Subcutaneous abdominal adipose tissue (tissue), 5 donors: Measurements from ENCODE around the gene TESK2.
"Not testable (repeated sequence)": the region's sequence is repeated elsewhere in the genome, so short reads cannot be mapped to it uniquely, and the experiment has no call there.

Experiments
- H3K27ac ChIP-seq: one replicate; pipeline ENCODE4 v1.7.0; 2013; ENCODE audit warnings: low read depth, mild to moderate bottlenecking, inconsistent platforms, low read length, moderate library complexity
- H3K27me3 ChIP-seq, 5 donors: one replicate each; pipeline ENCODE4 v1.7.0; 2013; ENCODE audit warnings: low read length in 5 of 5, inconsistent platforms in 1 of 5; ENCODE audit not compliant: control insufficient read depth in 5 of 5, insufficient read depth in 4 of 5
- H3K36me3 ChIP-seq, 5 donors: one replicate each; pipeline ENCODE4 v1.7.0; 2013; ENCODE audit warnings: low read length in 5 of 5; ENCODE audit not compliant: control insufficient read depth in 5 of 5, insufficient read depth in 5 of 5
- H3K4me1 ChIP-seq, 5 donors: one replicate each; pipeline ENCODE4 v1.7.0; 2013; ENCODE audit warnings: low read length in 5 of 5, mild to moderate bottlenecking in 3 of 5, moderate library complexity in 1 of 5; ENCODE audit not compliant: control insufficient read depth in 5 of 5, insufficient read depth in 5 of 5
- H3K4me3 ChIP-seq, 5 donors: one replicate each; pipeline ENCODE4 v1.7.0; 2013; ENCODE audit warnings: low read length in 5 of 5, low read depth in 1 of 5
- H3K9ac ChIP-seq, 5 donors: one replicate each; pipeline ENCODE4 v1.7.0; 2013; ENCODE audit warnings: low read length in 5 of 5, mild to moderate bottlenecking in 4 of 5, moderate library complexity in 3 of 5
- H3K9me3 ChIP-seq, 5 donors: one replicate each; pipeline ENCODE4 v1.7.0; 2013; ENCODE audit warnings: low read length in 5 of 5; ENCODE audit not compliant: control insufficient read depth in 5 of 5
- donor health status: healthy.
- donor health status: healthy.
- donor health status: healthy.
- donor health status: healthy.
- donor health status: healthy.

TESK2 gene

GRCh38 chr1:45492691-45493090 lies 1.7 kb upstream of the TESK2 start:
- no peak overlapping the region for H3K27ac ChIP-seq
- no peak overlapping the region for H3K4me3 ChIP-seq
- no peak overlapping the region for H3K9ac ChIP-seq
- no peaks in the 10 kb centered on the region for H3K27me3 ChIP-seq
- peaks cover 2 to 26% (median 16%) of the 10 kb centered on the region in 5 donors for H3K4me1 ChIP-seq
- no peaks in the 10 kb centered on the region for H3K9me3 ChIP-seq
- no peaks in the 10 kb centered on the region for H3K36me3 ChIP-seq

- H3K4me3 ChIP-seq = peak overlapping the region; percentile 78 to 94 (median 92)
- H3K9ac ChIP-seq = peak overlapping the region in 3 of 5 donors; percentile 3 to 80 (median 5)
- no peak overlapping the region for H3K27ac ChIP-seq
- H3K36me3 ChIP-seq = no peaks in the 10 kb centered on the region
- no peaks in the 10 kb centered on the region for H3K27me3 ChIP-seq
- peaks cover 2 to 26% (median 16%) of the 10 kb centered on the region in 5 donors for H3K4me1 ChIP-seq
- H3K9me3 ChIP-seq = no peaks in the 10 kb centered on the region
Observed at GRCh38 chr1:45491487-45492260, 711 bp upstream of the TESK2 start.

GRCh38 chr1:45490121-45490625 lies 790 bp downstream of the TESK2 start:
- no peaks in the 10 kb centered on the region for H3K36me3 ChIP-seq
- H3K27me3 ChIP-seq = no peaks in the 10 kb centered on the region
- peak overlapping the region; percentile 2 to 88 (median 80) for H3K9ac ChIP-seq
- H3K4me3 ChIP-seq = peak overlapping the region; percentile 76 to 94 (median 92)
- peaks cover 2 to 26% (median 16%) of the 10 kb centered on the region in 5 donors for H3K4me1 ChIP-seq
- H3K9me3 ChIP-seq = no peaks in the 10 kb centered on the region
- peak overlapping the region; percentile 57 for H3K27ac ChIP-seq

GRCh38 chr1:45489379-45489778 lies 1.6 kb downstream of the TESK2 start:
- not testable (repeated sequence) for H3K27me3 ChIP-seq, H3K9me3 ChIP-seq, H3K27ac ChIP-seq, H3K4me3 ChIP-seq, H3K36me3 ChIP-seq, H3K9ac ChIP-seq
- H3K4me1 ChIP-seq = peaks cover 2 to 26% (median 16%) of the 10 kb centered on the region in 5 donors

GRCh38 chr1:45488666-45489377 lies 2.1 kb downstream of the TESK2 start:
- Histone ChIP-seq H3K9ac (no peak overlapping the region), H3K27ac (no peak overlapping the region), H3K4me3 (no peak overlapping the region), H3K4me1 (peaks cover 2 to 26% (median 16%) of the 10 kb centered on the region in 5 donors), H3K36me3 (no peaks in the 10 kb centered on the region), H3K9me3 (no peaks in the 10 kb centered on the region), H3K27me3 (no peaks in the 10 kb centered on the region)

- no peaks in the 10 kb centered on the region for H3K27me3 ChIP-seq
- no peak overlapping the region for H3K27ac ChIP-seq
- H3K9me3 ChIP-seq = no peaks in the 10 kb centered on the region
- no peak overlapping the region for H3K9ac ChIP-seq
- H3K36me3 ChIP-seq = no peaks in the 10 kb centered on the region
- no peak overlapping the region for H3K4me3 ChIP-seq
- peaks cover 0 to 17% (median 9%) of the 10 kb centered on the region in 5 donors for H3K4me1 ChIP-seq
Observed at GRCh38 chr1:45485949-45486348, 5.0 kb downstream of the TESK2 start.

- no peaks in the 10 kb centered on the region for H3K9me3 ChIP-seq
- no peaks in the 10 kb centered on the region for H3K4me1 ChIP-seq
- H3K9ac ChIP-seq = no peak overlapping the region
- H3K27ac ChIP-seq = no peak overlapping the region
- no peaks in the 10 kb centered on the region for H3K36me3 ChIP-seq
- no peaks in the 10 kb centered on the region for H3K27me3 ChIP-seq
- H3K4me3 ChIP-seq = no peak overlapping the region
Observed at GRCh38 chr1:45479039-45479748, 11.8 kb downstream of the TESK2 start.

GRCh38 chr1:45478121-45478814 lies 12.7 kb downstream of the TESK2 start:
- Histone ChIP-seq H3K4me3 (no peak overlapping the region), H3K27me3 (no peaks in the 10 kb centered on the region), H3K9me3 (no peaks in the 10 kb centered on the region), H3K36me3 (no peaks in the 10 kb centered on the region), H3K27ac (no peak overlapping the region), H3K9ac (no peak overlapping the region), H3K4me1 (no peaks in the 10 kb centered on the region)

- no peaks in the 10 kb centered on the region for H3K4me1 ChIP-seq
- H3K27ac ChIP-seq = no peak overlapping the region
- H3K27me3 ChIP-seq = no peaks in the 10 kb centered on the region
- no peaks in the 10 kb centered on the region for H3K9me3 ChIP-seq
- H3K4me3 ChIP-seq = no peak overlapping the region
- H3K9ac ChIP-seq = no peak overlapping the region
- H3K36me3 ChIP-seq = no peaks in the 10 kb centered on the region
Observed at GRCh38 chr1:45477646-45478045, 13.3 kb downstream of the TESK2 start.
